A673 (cell line): ENCODE data around the gene CAMKK1.

Experiments
- CTCF ChIP-seq: fragments of 300-800, 200-600 bp; sonication (generic); conservative IDR thresholded peaks from 2 replicates; pipeline ENCODE4 v1.5.1; 2017; ENCODE audit warnings: low read depth, mild to moderate bottlenecking, antibody characterized with exemption, low read length, moderate library complexity, mixed read lengths
- EZH2 ChIP-seq: fragments of 200-600 bp; sonication (generic); IDR thresholded peaks from 2 replicates; pipeline ENCODE4 v1.6.1; 2017; ENCODE audit warnings: borderline replicate concordance, low read depth, mild to moderate bottlenecking, mixed read lengths, antibody characterized with exemption, low read length; ENCODE audit not compliant: poor library complexity, severe bottlenecking

- TF ChIP-seq EZH2 (no peak), CTCF (no peak)
Measured at GRCh38 chr17:3919123-3919624, 26.3 kb upstream of the CAMKK1 start.
